ENCODE data around the gene TSPAN14.

GRCh38 chr10:80484243-80484642 lies 30.1 kb downstream of the TSPAN14 start:
- TF ChIP-seq POLR2A (IDR thresholded peaks at IDR 0.05; ENCODE audit: low read depth, low read length): no peak
- no peak for TF ChIP-seq TAF1 (IDR thresholded peaks at IDR 0.05; ENCODE audit: low read depth, low read length)
- TF ChIP-seq POLR2AphosphoS5 (IDR thresholded peaks at IDR 0.05; ENCODE audit: low read depth, low read length): no peak
- no peak for TF ChIP-seq SPI1 (IDR thresholded peaks at IDR 0.05; ENCODE audit: low read depth, low read length)
- TF ChIP-seq POU2F2 (IDR thresholded peaks at IDR 0.05; ENCODE audit: low read depth, low read length): no peak
- no peak for TF ChIP-seq PAX5 (IDR thresholded peaks at IDR 0.05; ENCODE audit: insufficient read depth, low read length, severe bottlenecking)
